ENCODE data around the gene UBTD1.
"Not testable (repeated sequence)": the region's sequence is repeated elsewhere in the genome, so short reads cannot be mapped to it uniquely, and the experiment has no call there.

Gene UBTD1

GRCh38 chr10:97517096-97517750 lies 18.5 kb downstream of the UBTD1 start:
- DNase-seq = no peak

GRCh38 chr10:97517778-97518300 lies 19.1 kb downstream of the UBTD1 start:
- no peak for DNase-seq

DNA sequence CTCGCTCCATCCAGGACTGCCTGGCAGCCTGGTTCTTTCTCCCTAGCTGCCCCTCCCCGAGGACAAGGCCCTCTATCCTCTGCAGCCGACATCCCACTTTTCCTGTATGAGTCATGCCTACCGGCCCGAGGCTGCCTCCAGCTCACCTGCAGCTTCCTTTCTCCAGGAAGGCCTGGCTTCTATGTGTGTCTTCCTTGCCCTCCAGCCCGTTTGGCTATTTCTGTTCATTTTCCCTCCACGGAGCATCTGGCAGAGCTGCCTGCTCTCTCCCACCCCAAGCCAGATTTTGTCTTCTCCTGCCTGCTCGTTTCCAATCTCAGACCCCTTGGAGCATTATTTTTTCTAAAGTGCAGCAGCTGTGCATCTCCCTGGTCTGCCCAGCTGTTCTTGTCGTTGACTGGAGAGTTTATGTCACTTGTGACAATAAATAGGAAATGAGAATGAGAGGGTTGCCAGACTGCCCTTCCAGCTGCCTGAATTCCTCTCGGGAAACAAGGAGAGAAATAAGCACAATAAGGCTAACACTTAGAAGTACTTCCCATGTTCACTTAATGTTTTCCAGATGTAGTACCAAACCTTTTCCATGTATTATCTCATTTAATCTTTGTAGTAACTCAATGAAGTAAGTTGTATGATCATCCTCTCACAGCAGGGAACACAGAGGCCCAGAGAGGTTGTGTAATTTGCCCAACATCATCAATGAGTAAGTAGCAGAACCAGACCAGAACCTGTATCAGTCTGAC lies 19.7 kb downstream of the UBTD1 start:
- no peak for DNase-seq

- DNase-seq = no peak
Observed at GRCh38 chr10:97519342-97519741, 20.6 kb downstream of the UBTD1 start.

GRCh38 chr10:97520520-97520919 lies 21.8 kb downstream of the UBTD1 start:
- no peak for DNase-seq

DNA sequence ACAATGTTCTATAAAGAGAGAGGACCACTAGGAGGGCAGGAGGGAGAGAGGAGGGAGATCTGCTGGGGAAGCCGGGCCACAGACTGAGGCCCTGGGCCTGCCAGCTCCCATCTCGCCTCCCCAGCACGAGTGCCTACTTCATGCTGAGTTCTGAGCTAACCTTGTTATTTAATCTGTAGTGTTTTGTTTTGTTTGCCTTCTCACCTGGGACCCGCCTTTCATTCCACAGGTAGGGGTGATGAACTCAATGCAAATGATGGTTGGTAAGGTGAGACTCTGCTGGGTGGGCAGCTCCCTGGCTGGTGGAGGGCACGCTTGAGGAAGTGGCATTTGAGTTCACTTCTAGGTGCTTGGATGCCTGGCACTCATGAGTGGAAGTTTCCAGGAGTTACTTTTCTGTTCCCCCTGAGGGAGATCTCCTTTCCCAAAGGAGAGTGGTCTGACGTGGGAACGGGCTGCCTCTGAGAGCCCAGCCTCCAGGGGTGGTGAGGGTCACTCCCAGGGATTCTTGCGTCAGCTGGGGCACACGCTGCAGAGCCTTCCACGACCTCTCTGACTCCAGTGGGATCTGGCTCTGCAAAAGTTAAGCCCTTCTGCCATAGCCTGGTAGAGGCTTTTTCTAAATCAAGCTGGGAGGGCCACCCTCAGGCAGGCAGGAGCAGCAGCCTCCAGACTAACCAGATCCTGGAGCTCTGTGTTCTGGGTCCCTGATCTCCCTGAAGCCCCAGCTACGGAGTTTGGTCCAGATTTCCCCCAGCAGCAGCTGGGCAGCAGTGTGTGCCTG lies 22.4 kb downstream of the UBTD1 start:
- no peak for DNase-seq

- DNase-seq = no peak
Observed at GRCh38 chr10:97522071-97522470, 23.3 kb downstream of the UBTD1 start.

- no peak for DNase-seq
Observed at GRCh38 chr10:97522937-97523336, 24.2 kb downstream of the UBTD1 start.

DNA sequence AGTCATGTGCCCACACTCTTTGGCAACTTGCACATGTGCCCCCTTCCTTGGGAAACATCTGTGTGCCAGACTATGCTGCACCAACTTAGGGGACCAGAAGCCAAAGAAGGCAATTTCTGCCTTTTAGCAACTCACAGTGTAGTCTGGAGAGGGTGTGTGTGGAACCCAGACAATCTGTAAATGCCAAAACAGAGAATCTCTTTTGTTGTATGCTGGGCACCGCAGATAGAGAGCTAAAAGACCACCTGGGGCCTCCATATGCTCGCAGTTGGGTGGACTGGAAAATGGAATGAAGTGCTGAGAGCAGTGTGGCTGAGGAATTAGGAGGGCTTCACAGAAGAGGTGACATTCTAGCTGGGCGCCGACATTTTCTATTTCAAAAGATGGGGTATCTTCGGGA lies 26.4 kb downstream of the UBTD1 start:
- DNase-seq = no peak

- no peak for DNase-seq
Observed at GRCh38 chr10:97525683-97526110, 27.0 kb downstream of the UBTD1 start.

DNA sequence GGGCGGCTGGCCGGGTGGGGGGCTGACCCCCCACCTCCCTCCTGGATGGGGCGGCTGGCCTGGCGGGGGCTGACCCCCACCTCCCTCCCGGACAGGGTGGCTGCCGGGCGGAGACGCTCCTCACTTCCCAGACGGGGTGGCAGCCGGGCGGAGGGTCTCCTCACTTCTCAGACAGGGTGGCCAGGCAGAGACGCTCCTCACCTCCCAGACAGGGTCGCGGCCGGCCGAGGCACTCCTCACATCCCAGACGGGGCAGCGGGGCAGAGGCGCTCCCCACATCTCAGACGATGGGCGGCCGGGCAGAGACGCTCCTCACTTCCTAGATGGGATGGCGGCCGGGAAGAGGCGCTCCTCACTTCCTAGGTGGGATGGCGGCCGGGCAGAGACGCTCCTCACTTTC lies 30.2 kb downstream of the UBTD1 start:
- DNase-seq = not testable (repeated sequence)

DNA sequence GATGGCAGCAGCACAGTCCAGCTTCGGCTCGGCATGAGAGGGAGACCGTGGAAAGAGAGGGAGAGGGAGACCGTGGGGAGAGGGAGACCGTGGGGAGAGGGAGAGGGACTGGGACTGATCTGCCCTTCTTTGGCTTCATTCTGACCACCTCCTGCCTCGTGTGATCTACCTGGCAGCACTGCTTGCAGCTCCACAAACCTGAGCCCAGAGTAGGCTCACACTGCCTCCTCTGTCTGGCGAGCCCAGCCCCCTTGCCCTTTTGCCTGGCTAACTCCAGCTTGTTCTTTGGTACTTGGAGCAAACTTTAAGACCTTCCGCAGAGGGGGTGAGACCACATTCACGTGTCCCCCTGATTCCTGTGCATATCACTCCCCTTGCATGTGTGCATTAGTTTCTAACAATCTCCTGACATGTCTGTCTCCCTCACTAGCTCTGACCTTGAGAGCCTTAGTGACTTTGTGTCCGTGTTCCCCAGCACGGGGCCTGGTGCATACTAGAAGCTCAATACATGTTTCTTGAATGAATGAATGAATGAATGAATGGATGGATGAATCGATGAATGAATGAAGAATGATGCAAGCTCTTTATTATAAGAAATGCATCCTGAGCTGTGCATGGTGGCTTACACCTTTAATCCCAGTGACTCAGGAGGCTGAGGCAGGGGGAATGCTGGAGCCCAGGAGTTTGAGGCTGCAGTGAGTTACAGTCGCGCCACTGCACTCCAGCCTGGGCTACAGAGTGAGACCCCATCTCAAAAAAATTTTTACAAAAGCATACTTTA lies 31.2 kb downstream of the UBTD1 start:
- no peak for DNase-seq

DNA sequence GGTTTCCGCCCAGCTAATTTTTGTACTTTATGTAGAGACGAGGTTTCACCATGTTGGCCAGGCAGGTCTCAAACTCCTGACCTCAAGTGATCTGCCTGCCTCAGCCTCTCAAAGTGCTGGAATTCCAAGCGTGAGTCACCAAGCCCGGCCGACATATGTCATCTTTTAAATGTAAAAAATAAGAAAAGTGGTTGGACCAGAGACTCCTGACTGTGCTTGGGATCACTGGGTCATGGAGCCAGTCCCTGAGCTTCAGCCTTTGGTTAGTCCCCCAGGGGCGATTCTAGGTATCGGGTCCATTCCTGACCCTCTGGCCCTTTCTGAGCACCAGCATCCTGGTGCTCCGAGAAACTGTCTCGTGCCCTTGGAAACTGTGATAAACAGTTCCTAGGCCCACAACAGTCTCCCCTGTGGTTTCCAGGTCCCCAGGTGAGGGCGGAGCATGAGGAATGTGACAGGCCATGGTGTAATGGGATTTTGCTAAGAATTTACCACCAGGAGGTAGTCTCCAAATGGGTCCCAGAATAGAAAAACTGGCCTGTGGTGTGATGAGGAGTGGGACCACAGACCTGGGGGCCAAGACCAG lies 32.8 kb downstream of the UBTD1 start:
- no peak for DNase-seq

DNA sequence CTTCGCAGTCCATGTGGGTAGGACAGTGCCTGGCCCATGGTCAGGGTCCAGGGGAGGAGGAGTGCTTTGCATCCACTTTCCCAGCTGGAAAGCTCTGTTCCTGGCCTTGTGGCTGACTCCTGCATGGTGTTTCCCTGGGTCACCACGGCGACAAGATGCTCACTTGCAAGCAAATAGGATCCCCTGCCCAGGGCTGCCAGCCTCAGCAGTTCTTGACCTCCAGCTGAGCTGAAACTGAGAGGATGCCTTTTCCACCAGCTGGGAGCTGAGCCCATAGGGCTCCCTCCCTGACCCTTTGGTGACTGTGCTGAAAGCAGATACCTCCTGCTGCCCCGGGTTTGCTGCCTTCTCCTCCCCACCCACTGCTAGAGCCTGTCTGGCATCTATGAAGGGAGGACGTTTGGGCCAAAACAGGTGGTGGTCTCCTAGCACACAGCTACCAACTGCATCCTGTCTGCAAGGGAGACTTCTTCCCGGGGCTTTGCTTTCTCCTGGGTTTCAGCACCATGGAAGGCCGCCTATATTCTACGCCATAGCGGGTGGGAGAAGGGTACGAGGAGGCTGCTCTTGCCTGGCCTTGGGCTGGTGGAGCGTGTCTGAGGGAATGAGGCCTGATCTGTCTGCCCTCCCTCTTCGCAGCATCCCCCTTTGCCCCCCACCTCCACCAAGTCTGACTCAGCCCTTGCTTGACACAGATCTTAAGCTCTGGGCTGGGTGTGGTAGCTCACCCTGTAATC lies 34.4 kb downstream of the UBTD1 start:
- DNase-seq = no peak

DNA sequence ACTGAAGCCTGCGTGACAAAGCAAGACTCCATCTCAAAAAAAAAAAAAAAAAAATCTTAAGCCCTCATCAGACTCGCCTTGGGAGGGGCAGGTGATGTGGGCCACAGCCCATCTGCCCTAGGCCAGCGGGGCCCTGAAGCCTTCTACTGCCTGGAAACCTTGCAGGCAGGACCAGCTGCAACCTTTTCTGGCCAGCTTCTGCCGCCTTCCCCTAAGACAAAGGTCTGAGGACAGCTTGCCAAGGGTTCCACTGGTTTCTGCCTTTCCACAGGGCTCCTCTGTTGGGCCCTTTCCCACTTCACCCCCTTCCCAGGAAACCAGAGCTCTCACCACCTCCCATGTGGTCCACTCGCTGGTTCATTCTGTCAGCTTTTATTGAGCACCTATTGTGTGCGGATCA lies 35.2 kb downstream of the UBTD1 start:
- DNase-seq = no peak

GRCh38 chr10:97534746-97535367 lies 36.1 kb downstream of the UBTD1 start:
- no peak for DNase-seq

- DNase-seq = no peak
Observed at GRCh38 chr10:97537186-97537869, 38.6 kb downstream of the UBTD1 start.

DNA sequence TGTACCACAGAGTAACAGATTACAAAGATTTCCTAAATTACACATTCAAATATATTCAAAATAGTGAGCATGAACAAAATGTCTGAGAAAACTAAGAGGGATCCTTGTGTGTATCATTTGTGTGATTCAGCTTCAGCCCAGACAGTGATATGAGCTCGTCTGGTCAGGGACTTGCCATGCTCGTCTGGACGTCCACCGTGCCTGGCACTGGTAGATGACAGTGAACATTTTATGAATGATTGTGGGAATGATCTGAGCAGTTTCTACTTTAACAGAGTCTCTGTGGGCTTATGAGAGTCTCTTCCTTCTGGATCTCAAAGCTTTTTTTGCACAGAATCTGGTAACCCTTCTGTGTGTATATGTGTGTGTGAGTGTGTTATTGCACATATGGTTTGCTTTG lies 39.7 kb downstream of the UBTD1 start:
- no peak for DNase-seq

DNA sequence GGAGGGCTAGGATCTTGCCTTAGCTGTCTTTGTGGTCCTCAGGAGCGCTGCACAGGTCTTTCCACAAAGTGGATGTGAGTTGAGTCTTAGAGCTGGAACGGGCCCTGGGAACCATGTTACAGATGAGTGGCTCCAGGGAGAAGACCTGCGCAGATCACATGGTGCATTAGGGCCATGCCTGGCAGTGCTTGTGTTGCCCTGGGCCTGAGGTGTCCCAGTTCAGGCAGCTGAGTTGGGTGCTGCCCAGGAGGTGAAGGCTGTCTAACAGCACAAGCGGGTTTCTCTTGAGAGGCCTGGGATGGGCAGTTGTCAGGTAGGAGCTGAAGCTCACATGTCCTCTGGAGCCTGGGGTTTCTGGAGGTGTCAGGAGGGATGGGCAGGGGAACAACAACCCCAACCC lies 40.1 kb downstream of the UBTD1 start:
- no peak for DNase-seq

DNA sequence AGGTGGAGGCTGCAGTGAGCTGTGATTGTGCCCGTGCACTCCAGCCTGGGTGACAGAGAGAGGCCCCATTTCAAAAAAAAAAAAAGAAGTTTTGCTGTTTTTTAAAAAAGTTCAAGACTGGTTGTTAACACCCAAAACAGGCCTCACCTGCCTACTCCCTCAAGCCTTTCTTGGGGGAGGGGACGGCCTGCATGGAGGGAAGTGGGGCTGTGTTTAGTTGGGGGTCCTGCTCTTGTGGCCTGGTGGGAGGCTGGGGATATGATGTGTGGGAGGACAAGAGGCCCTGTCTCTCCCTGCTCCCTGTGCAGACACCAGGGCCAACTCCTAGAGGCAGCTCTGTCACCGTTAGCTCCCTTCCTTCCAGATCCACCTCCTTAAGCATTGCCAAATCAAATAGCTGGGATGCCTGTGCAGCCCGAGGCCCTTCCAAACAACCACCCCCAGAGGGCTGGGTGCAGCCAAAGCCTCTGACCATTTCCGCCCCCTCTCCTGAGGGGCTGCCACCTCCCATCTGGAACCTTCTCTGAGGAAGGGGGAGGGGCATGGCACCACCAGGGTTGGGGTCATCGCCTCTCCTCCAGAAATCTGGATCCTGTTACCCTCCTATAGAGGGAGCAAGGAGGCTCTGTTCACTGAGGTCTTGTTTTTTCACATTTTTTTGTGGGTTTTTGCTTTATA lies 40.9 kb downstream of the UBTD1 start:
- DNase-seq = no peak

All from activated T-cell treated with anti-CD3 and anti-CD28 coated beads, Interleukin-2, amount 50 U/mL, for 1 hour (primary cell).